NCI-H2171 treated with DMSO at 0.1 percent for 48 hours (cell line): ENCODE results near the gene KCNK10.
"Not testable (repeated sequence)": the region's sequence is repeated elsewhere in the genome, so short reads cannot be mapped to it uniquely, and the experiment has no call there.

Source experiments
- DNase-seq: peaks from one replicate; lab custom pipeline; 2025; lab: John Stamatoyannopoulos, UW

Gene KCNK10

GRCh38 chr14:88270776-88271175, 52.3 kb downstream of the KCNK10 start:
- DNase-seq, result no peak

- DNase-seq, result no peak
These were observed 53.2 kb downstream of the KCNK10 start for GRCh38 chr14:88269806-88270420.

- no peak for DNase-seq
These were observed 56.6 kb downstream of the KCNK10 start for GRCh38 chr14:88266474-88266873.

- DNase-seq, result no peak
These were observed 59.0 kb downstream of the KCNK10 start for GRCh38 chr14:88264116-88264515.

GRCh38 chr14:88261302-88261701, 61.8 kb downstream of the KCNK10 start:
- DNase-seq, result not testable (repeated sequence)

- DNase-seq, result no peak
These were observed 65.0 kb downstream of the KCNK10 start for GRCh38 chr14:88258021-88258420.

- no peak for DNase-seq
These were observed 65.8 kb downstream of the KCNK10 start for GRCh38 chr14:88256997-88257950.

- no peak for DNase-seq
These were observed 67.3 kb downstream of the KCNK10 start for GRCh38 chr14:88255798-88256197.

- no peak for DNase-seq
These were observed 67.9 kb downstream of the KCNK10 start for GRCh38 chr14:88255196-88255595.

GRCh38 chr14:88252498-88252897, 70.6 kb downstream of the KCNK10 start:
- DNase-seq, result no peak

- DNase-seq, result no peak
These were observed 71.4 kb downstream of the KCNK10 start for GRCh38 chr14:88251650-88252049.

GRCh38 chr14:88249266-88249665, 73.8 kb downstream of the KCNK10 start:
- no peak for DNase-seq

GRCh38 chr14:88248606-88249005, 74.5 kb downstream of the KCNK10 start:
- no peak for DNase-seq

- no peak for DNase-seq
These were observed 75.8 kb downstream of the KCNK10 start for GRCh38 chr14:88247228-88247627.

GRCh38 chr14:88245321-88245720, 77.7 kb downstream of the KCNK10 start:
- DNase-seq, result peak; percentile 70

- DNase-seq, result no peak
These were observed 79.1 kb downstream of the KCNK10 start for GRCh38 chr14:88243946-88244345.

GRCh38 chr14:88242446-88242845, 80.6 kb downstream of the KCNK10 start:
- DNase-seq, result peak; percentile 59

GRCh38 chr14:88241810-88242209, 81.3 kb downstream of the KCNK10 start:
- no peak for DNase-seq

GRCh38 chr14:88234442-88234841, 88.6 kb downstream of the KCNK10 start:
- DNase-seq, result no peak

- no peak for DNase-seq
These were observed 89.2 kb downstream of the KCNK10 start for GRCh38 chr14:88233915-88234314.

GRCh38 chr14:88232771-88233170, 90.3 kb downstream of the KCNK10 start:
- DNase-seq, result no peak

- DNase-seq, result no peak
These were observed 91.5 kb downstream of the KCNK10 start for GRCh38 chr14:88231603-88232002.

GRCh38 chr14:88229428-88229827, 93.6 kb downstream of the KCNK10 start:
- DNase-seq, result no peak
